ENCODE measurements around the gene RCAN3. TPM values are rescaled to one million over a fixed set of nuclear protein-coding genes. Genes with fewer than 3 reads are reported as not detected.
"Not testable (repeated sequence)": the region's sequence is repeated elsewhere in the genome, so short reads cannot be mapped to it uniquely, and the experiment has no call there.

RCAN3 gene
- total RNA-seq, 1 donor from 2014 or later, result 26.5 TPM

- intact Hi-C loops (cut with micrococcal nuclease), result no loop called here
- no peaks in the 10 kb centered on the region for H3K9me3 Mint-ChIP-seq
- H3K27me3 Mint-ChIP-seq (ENCODE audit: insufficient read depth), result no peaks in the 10 kb centered on the region
- peaks cover 8% of the 10 kb centered on the region for H3K36me3 Mint-ChIP-seq (ENCODE audit: low read depth)
- no peak overlapping the region for H3K27ac Mint-ChIP-seq
- H3K4me3 Mint-ChIP-seq, result no peak overlapping the region
- DNase-seq (ENCODE audit: low spot score), result no peak
- no peaks in the 10 kb centered on the region for H3K4me1 Mint-ChIP-seq (ENCODE audit: low read depth)
These were observed 29.9 kb upstream of the RCAN3 start for GRCh38 chr1:24472527-24473251.

GRCh38 chr1:24474193-24474592 is 28.4 kb upstream of the RCAN3 start:
- no peak overlapping the region for H3K27ac Mint-ChIP-seq
- H3K4me3 Mint-ChIP-seq, result no peak overlapping the region
- H3K4me1 Mint-ChIP-seq (ENCODE audit: low read depth), result no peaks in the 10 kb centered on the region
- intact Hi-C loops (cut with micrococcal nuclease), result no loop called here
- no peaks in the 10 kb centered on the region for H3K9me3 Mint-ChIP-seq
- no peaks in the 10 kb centered on the region for H3K27me3 Mint-ChIP-seq (ENCODE audit: insufficient read depth)
- peaks cover 8% of the 10 kb centered on the region for H3K36me3 Mint-ChIP-seq (ENCODE audit: low read depth)
- no peak for DNase-seq (ENCODE audit: low spot score)

GRCh38 chr1:24475700-24476099 is 26.9 kb upstream of the RCAN3 start:
- Mint-ChIP-seq H3K27me3 (ENCODE audit: insufficient read depth) (no peaks in the 10 kb centered on the region), H3K36me3 (ENCODE audit: low read depth) (no peaks in the 10 kb centered on the region), H3K27ac (no peak overlapping the region)

GRCh38 chr1:24476571-24476970 is 26.1 kb upstream of the RCAN3 start:
- no peaks in the 10 kb centered on the region for H3K36me3 Mint-ChIP-seq (ENCODE audit: low read depth)
- intact Hi-C loops (cut with micrococcal nuclease), result no loop called here
- no peak overlapping the region for H3K27ac Mint-ChIP-seq
- no peak for DNase-seq (ENCODE audit: low spot score)
- no peak overlapping the region for H3K4me3 Mint-ChIP-seq
- H3K9me3 Mint-ChIP-seq, result no peaks in the 10 kb centered on the region
- no peaks in the 10 kb centered on the region for H3K27me3 Mint-ChIP-seq (ENCODE audit: insufficient read depth)
- H3K4me1 Mint-ChIP-seq (ENCODE audit: low read depth), result peaks cover 9% of the 10 kb centered on the region

More at GRCh38 chr1:24475700-24476099, 26.9 kb upstream of the RCAN3 start:
- no peak for DNase-seq (ENCODE audit: low spot score)
- intact Hi-C loops (cut with micrococcal nuclease), result no loop called here
- Mint-ChIP-seq H3K4me1 (ENCODE audit: low read depth) (no peaks in the 10 kb centered on the region), H3K9me3 (no peaks in the 10 kb centered on the region), H3K4me3 (no peak overlapping the region)

GRCh38 chr1:24477309-24477708 is 25.3 kb upstream of the RCAN3 start:
- no peak for DNase-seq (ENCODE audit: low spot score)
- peaks cover 16% of the 10 kb centered on the region for H3K4me1 Mint-ChIP-seq (ENCODE audit: low read depth)
- no peaks in the 10 kb centered on the region for H3K36me3 Mint-ChIP-seq (ENCODE audit: low read depth)
- no peaks in the 10 kb centered on the region for H3K9me3 Mint-ChIP-seq
- intact Hi-C loops (cut with micrococcal nuclease), result no loop called here
- H3K4me3 Mint-ChIP-seq, result no peak overlapping the region
- no peak overlapping the region for H3K27ac Mint-ChIP-seq
- H3K27me3 Mint-ChIP-seq (ENCODE audit: insufficient read depth), result no peaks in the 10 kb centered on the region

- Mint-ChIP-seq H3K27me3 (ENCODE audit: insufficient read depth) (no peaks in the 10 kb centered on the region), H3K4me3 (peak overlapping the region; percentile 60), H3K36me3 (ENCODE audit: low read depth) (peaks cover 5% of the 10 kb centered on the region), H3K4me1 (ENCODE audit: low read depth) (peaks cover 45% of the 10 kb centered on the region), H3K27ac (peak overlapping the region; percentile 96), H3K9me3 (peaks cover 5% of the 10 kb centered on the region)
- intact Hi-C loops (cut with micrococcal nuclease), result loop anchor here (1.0 to 10.0 kb wide), 6 partner anchors 8 to 444 kb away; partner anchors contain the start of genes NIPAL3 and SRRM1
- DNase-seq (ENCODE audit: low spot score), result peak; percentile 44
These were observed 21.5 kb upstream of the RCAN3 start for GRCh38 chr1:24481101-24481500.

GRCh38 chr1:24481843-24482610 is 20.6 kb upstream of the RCAN3 start:
- no peaks in the 10 kb centered on the region for H3K27me3 Mint-ChIP-seq (ENCODE audit: insufficient read depth)
- H3K36me3 Mint-ChIP-seq (ENCODE audit: low read depth), result peaks cover 5% of the 10 kb centered on the region
- peak overlapping the region; percentile 60 for H3K4me3 Mint-ChIP-seq
- H3K27ac Mint-ChIP-seq, result peak overlapping the region; percentile 96
- peak; percentile 37 for DNase-seq (ENCODE audit: low spot score)
- peaks cover 5% of the 10 kb centered on the region for H3K9me3 Mint-ChIP-seq
- H3K4me1 Mint-ChIP-seq (ENCODE audit: low read depth), result peaks cover 55% of the 10 kb centered on the region
- intact Hi-C loops (cut with micrococcal nuclease), result loop anchor here (1.0 to 10.0 kb wide), 6 partner anchors 7 to 443 kb away; partner anchors contain the start of genes NIPAL3 and SRRM1

GRCh38 chr1:24483441-24483840 is 19.2 kb upstream of the RCAN3 start:
- DNase-seq (ENCODE audit: low spot score), result no peak
- H3K4me3 Mint-ChIP-seq, result peak overlapping the region; percentile 47
- peaks cover 64% of the 10 kb centered on the region for H3K4me1 Mint-ChIP-seq (ENCODE audit: low read depth)
- intact Hi-C loops (cut with micrococcal nuclease), result loop anchor here (1.0 to 10.0 kb wide), 4 partner anchors 19 to 441 kb away; partner anchors contain the start of genes RCAN3 and SRRM1
- H3K36me3 Mint-ChIP-seq (ENCODE audit: low read depth), result peaks cover 7% of the 10 kb centered on the region
- no peaks in the 10 kb centered on the region for H3K27me3 Mint-ChIP-seq (ENCODE audit: insufficient read depth)
- H3K9me3 Mint-ChIP-seq, result peaks cover 8% of the 10 kb centered on the region
- peak overlapping the region; percentile 86 for H3K27ac Mint-ChIP-seq

GRCh38 chr1:24484199-24484598 is 18.4 kb upstream of the RCAN3 start:
- Mint-ChIP-seq H3K36me3 (ENCODE audit: low read depth) (peaks cover 7% of the 10 kb centered on the region), H3K4me3 (peak overlapping the region; percentile 20), H3K9me3 (peaks cover 8% of the 10 kb centered on the region), H3K27ac (peak overlapping the region; percentile 56), H3K27me3 (ENCODE audit: insufficient read depth) (no peaks in the 10 kb centered on the region), H3K4me1 (ENCODE audit: low read depth) (peaks cover 69% of the 10 kb centered on the region)
- intact Hi-C loops (cut with micrococcal nuclease), result loop anchor here (5.0 to 10.0 kb wide), 3 partner anchors 158 to 441 kb away; partner anchors contain the start of gene SRRM1
- no peak for DNase-seq (ENCODE audit: low spot score)

GRCh38 chr1:24486331-24487065 is 16.1 kb upstream of the RCAN3 start:
- peak overlapping the region; percentile 93 for H3K27ac Mint-ChIP-seq
- H3K4me1 Mint-ChIP-seq (ENCODE audit: low read depth), result peaks cover 65% of the 10 kb centered on the region
- intact Hi-C loops (cut with micrococcal nuclease), result loop anchor here (10.0 kb wide), 1 partner anchor 438 kb away; no protein-coding TSS in a partner anchor
- no peaks in the 10 kb centered on the region for H3K27me3 Mint-ChIP-seq (ENCODE audit: insufficient read depth)
- DNase-seq (ENCODE audit: low spot score), result no peak
- H3K36me3 Mint-ChIP-seq (ENCODE audit: low read depth), result peaks cover 8% of the 10 kb centered on the region
- H3K4me3 Mint-ChIP-seq, result peak overlapping the region; percentile 59
- H3K9me3 Mint-ChIP-seq, result peaks cover 8% of the 10 kb centered on the region

- H3K27ac Mint-ChIP-seq, result peak overlapping the region; percentile 93
- DNase-seq (ENCODE audit: low spot score), result no peak
- H3K36me3 Mint-ChIP-seq (ENCODE audit: low read depth), result peaks cover 8% of the 10 kb centered on the region
- no peaks in the 10 kb centered on the region for H3K27me3 Mint-ChIP-seq (ENCODE audit: insufficient read depth)
- peaks cover 57% of the 10 kb centered on the region for H3K4me1 Mint-ChIP-seq (ENCODE audit: low read depth)
- peak overlapping the region; percentile 59 for H3K4me3 Mint-ChIP-seq
- intact Hi-C loops (cut with micrococcal nuclease), result loop anchor here (10.0 kb wide), 1 partner anchor 437 kb away; no protein-coding TSS in a partner anchor
- peaks cover 8% of the 10 kb centered on the region for H3K9me3 Mint-ChIP-seq
These were observed 15.2 kb upstream of the RCAN3 start for GRCh38 chr1:24487455-24487854.

GRCh38 chr1:24488159-24488558 is 14.5 kb upstream of the RCAN3 start:
- Mint-ChIP-seq H3K27ac (peak overlapping the region; percentile 53), H3K4me3 (peak overlapping the region; percentile 57), H3K4me1 (ENCODE audit: low read depth) (peaks cover 52% of the 10 kb centered on the region)
- not testable (repeated sequence) for H3K36me3 Mint-ChIP-seq (ENCODE audit: low read depth); DNase-seq (ENCODE audit: low spot score); H3K9me3 Mint-ChIP-seq; H3K27me3 Mint-ChIP-seq (ENCODE audit: insufficient read depth)
- intact Hi-C loops (cut with micrococcal nuclease), result loop anchor here (1.0 to 10.0 kb wide), 4 partner anchors 14 to 437 kb away; partner anchors contain the start of genes NIPAL3 and RCAN3
